HepG2 (cell line): ENCODE data around the gene WRAP73. TPM values are rescaled to one million over a fixed set of nuclear protein-coding genes. Genes with fewer than 3 reads are reported as not detected.

Source experiments
- ATAC-seq: fragments of 200-7000 bp; cut with Tn5 transposase; 3 replicates; pipeline ENCODE4 v1.9.1; 2020; ENCODE audit warnings: mild to moderate bottlenecking, moderate library complexity
- BruUV-seq: library from RNA; stranded (reverse); fragments of 400-500 nt; replicated peaks from 2 replicates; lab custom pipeline; 2021; lab: Mats Ljungman, UMichigan
- CTCF ChIA-PET: fragments of 300-600 bp; formaldehyde crosslinking; extraction: SDS; loops from one replicate; lab custom pipeline; 2021; ENCODE audit warnings: low total read pairs, inconsistent platforms, low intra/inter-chr PET ratio; lab: Yijun Ruan, JAX
- POLR2A ChIA-PET: fragments of 350-600 bp; sonication (Branson Sonifier 250); formaldehyde crosslinking; loops from one replicate; lab custom pipeline; 2020; ENCODE audit warnings: antibody characterized with exemption, inconsistent platforms; lab: Yijun Ruan, JAX
- DNase-seq: peaks from one replicate; pipeline ENCODE4 v3.0.0-alpha.2; 2015; ENCODE audit warnings: low spot score
- FAIRE-seq: peaks from 3 replicates; lab custom pipeline; 2011; peaks lifted over from hg19 to GRCh38; lab: Jason Lieb, UNC
- H2AFZ ChIP-seq: one replicate; pipeline ENCODE4 v1.6.1; 2011; ENCODE audit warnings: low read length, inconsistent platforms
- H3K27ac ChIP-seq: fragments of 300-600 bp; 3 replicates; pipeline ENCODE4 v1.8.0; 2011; ENCODE audit warnings: mixed run types, mild to moderate bottlenecking, mixed read lengths, low read length, inconsistent platforms; ENCODE audit not compliant: insufficient read depth; ENCODE audit errors: extremely low read length
- H3K27me3 ChIP-seq, 2 experiments: fragments of 200-600 bp in 1 of 2; 2 replicates in 1 of 2; 3 replicates in 1 of 2; pipeline versions ENCODE4 v1.6.0 to v1.8.0; 2011; ENCODE audit warnings: low read length in 2 of 2, mild to moderate bottlenecking in 2 of 2, moderate library complexity in 2 of 2, inconsistent platforms in 1 of 2; ENCODE audit not compliant: insufficient read depth in 2 of 2, control insufficient read depth in 1 of 2
- H3K36me3 ChIP-seq, 2 experiments: fragments of 200-600 bp in 1 of 2; replicated peaks in 1 of 2; 2 replicates in 1 of 2; 3 replicates in 1 of 2; pipeline versions ENCODE4 v1.5.1 to v1.8.0; 2011; ENCODE audit warnings: low read length in 2 of 2, inconsistent platforms in 1 of 2; ENCODE audit not compliant: insufficient read depth in 2 of 2, control insufficient read depth in 1 of 2
- H3K4me1 ChIP-seq: 2 replicates; pipeline ENCODE4 v1.5.1; 2012; ENCODE audit warnings: low read length, inconsistent platforms; ENCODE audit not compliant: insufficient read depth
- H3K4me2 ChIP-seq: 2 replicates; pipeline ENCODE4 v1.6.0; 2011; ENCODE audit warnings: low read depth, low read length, inconsistent platforms
- H3K4me3 ChIP-seq, 3 experiments: fragments of 200-600 bp in 1 of 3; sonication (generic), shearing (Covaris generic) in 1 of 3; replicated peaks in 1 of 3; 2 replicates each; pipeline ENCODE4 v1.5.1; 2011 to 2016; ENCODE audit warnings: low read length in 3 of 3, inconsistent platforms in 2 of 3, low read depth in 2 of 3, mild to moderate bottlenecking in 2 of 3, control low read depth in 1 of 3, mixed read lengths in 1 of 3; ENCODE audit not compliant: insufficient read depth in 1 of 3
- H3K79me2 ChIP-seq: one replicate; pipeline ENCODE4 v1.6.1; 2011; ENCODE audit warnings: low read length, inconsistent platforms; ENCODE audit not compliant: insufficient read depth
- H3K9ac ChIP-seq: 2 replicates; pipeline ENCODE4 v1.6.0; 2011; ENCODE audit warnings: mild to moderate bottlenecking, low read depth, low read length, inconsistent platforms; ENCODE audit not compliant: insufficient read depth
- H3K9me3 ChIP-seq: 2 replicates; pipeline ENCODE4 v1.5.1; 2012; ENCODE audit warnings: mild to moderate bottlenecking, low read length
- H4K20me1 ChIP-seq: 2 replicates; pipeline ENCODE4 v1.6.0; 2011; ENCODE audit warnings: inconsistent platforms, mild to moderate bottlenecking, low read length, moderate library complexity; ENCODE audit not compliant: insufficient read depth
- AKAP8 ChIP-seq: sonication (generic); formaldehyde crosslinking; IDR thresholded peaks from 2 replicates; pipeline ENCODE4 v1.5.1; 2020; ENCODE audit warnings: mild to moderate bottlenecking, missing genetic modification reagents
- BHLHE40 ChIP-seq: IDR thresholded peaks from 2 replicates; pipeline ENCODE4 v1.6.1; 2011; ENCODE audit warnings: low read length, improper control_type of control experiment
- KLF15 ChIP-seq: sonication (generic); formaldehyde crosslinking; IDR thresholded peaks from 2 replicates; pipeline ENCODE4 v1.8.1; 2023; ENCODE audit warnings: borderline replicate concordance, mild to moderate bottlenecking, inconsistent platforms, missing genetic modification reagents, mixed read lengths
- MIER3 ChIP-seq: IDR thresholded peaks from 2 replicates; pipeline ENCODE4 v1.6.1; 2016; ENCODE audit warnings: missing compliant biosample characterization, borderline replicate concordance
- NR1H2 ChIP-seq: sonication (generic); formaldehyde crosslinking; IDR thresholded peaks from 2 replicates; pipeline ENCODE4 v1.8.1; 2022; ENCODE audit warnings: low read depth, missing genetic modification reagents, borderline replicate concordance
- NR3C1 ChIP-seq: sonication (generic); formaldehyde crosslinking; IDR thresholded peaks from 2 replicates; pipeline ENCODE4 v1.4.0; 2020; ENCODE audit warnings: missing genetic modification reagents
- PHF21A ChIP-seq: sonication (generic); formaldehyde crosslinking; IDR thresholded peaks from 2 replicates; pipeline ENCODE4 v1.5.0; 2020; ENCODE audit warnings: mild to moderate bottlenecking, missing genetic modification reagents
- PTBP1 ChIP-seq: fragments of 200-400 bp; formaldehyde crosslinking; IDR thresholded peaks from 2 replicates; pipeline ENCODE4 v1.6.1; 2018; ENCODE audit warnings: low read length, low read depth; ENCODE audit not compliant: poor library complexity, severe bottlenecking
- SAFB2 ChIP-seq: sonication (generic); formaldehyde crosslinking; IDR thresholded peaks from 2 replicates; pipeline ENCODE4 v1.5.1; 2020; ENCODE audit warnings: missing genetic modification reagents, low read depth, mild to moderate bottlenecking, borderline replicate concordance
- ZNF20 ChIP-seq: sonication (generic); formaldehyde crosslinking; IDR thresholded peaks from 2 replicates; pipeline ENCODE4 v1.4.0; 2020; ENCODE audit warnings: mild to moderate bottlenecking, moderate library complexity, missing genetic modification reagents
- WGBS: methylation state at CpG from one replicate; pipeline ENCODE4 v1.1.6; 2017; ENCODE audit warnings: low lambda C conversion rate; 5-methylcytosine and 5-hydroxymethylcytosine counted together
- in situ Hi-C: cut with HindIII; loops from 2 replicates; pipeline ENCODE4 v1.10.0; 2017; ENCODE audit warnings: low pct_unique_long_range_greater_than_20kb; ENCODE audit not compliant: extremely low pct_ligation_motif_present
- intact Hi-C: fragments of 100-400 bp; cut with micrococcal nuclease; formaldehyde crosslinking; loops from one replicate; pipeline ENCODE4 v1.10.0; 2022; ENCODE audit not compliant: unreplicated experiment
- polyA plus RNA-seq, 8 experiments: library from polyadenylated mRNA; depleted of rRNA in 3 of 8; stranded (reverse) in 7 of 8; unstranded in 1 of 8; fragments of >200 nt; fragmentation: Illumina TruSeq in 4 of 8; extraction: Trizol in 4 of 8; gene quantifications; 2 replicates each; pipeline versions ENCODE4 v1.2.1 to v1.2.3, GENCODE V29; 2011 to 2016; ENCODE audit warnings: low read depth in 4 of 8, missing spikeins in 1 of 8, mixed read lengths in 1 of 8; ENCODE audit not compliant: insufficient read depth in 1 of 8
- total RNA-seq, 5 experiments: library from RNA; depleted of rRNA; stranded (reverse); fragments of >200 nt; fragmentation: Illumina TruSeq; extraction: Trizol; gene quantifications; 2 replicates each; pipeline ENCODE4 v1.2.3, GENCODE V29; 2016; ENCODE audit warnings: low read depth in 1 of 5
- TF ChIP-seq, protein P1 (sequence below): IDR thresholded peaks from 2 replicates; pipeline ENCODE4 v1.6.1; 2016; ENCODE audit warnings: missing compliant biosample characterization, missing genetic modification reagents, borderline replicate concordance

The WRAP73 gene
- total and polyA plus RNA-seq, 2 of the 13 experiments (the other 11 are each of a cell fraction or from before 2014, with no cell fraction given) = 18.1 to 40.4 TPM

DNA sequence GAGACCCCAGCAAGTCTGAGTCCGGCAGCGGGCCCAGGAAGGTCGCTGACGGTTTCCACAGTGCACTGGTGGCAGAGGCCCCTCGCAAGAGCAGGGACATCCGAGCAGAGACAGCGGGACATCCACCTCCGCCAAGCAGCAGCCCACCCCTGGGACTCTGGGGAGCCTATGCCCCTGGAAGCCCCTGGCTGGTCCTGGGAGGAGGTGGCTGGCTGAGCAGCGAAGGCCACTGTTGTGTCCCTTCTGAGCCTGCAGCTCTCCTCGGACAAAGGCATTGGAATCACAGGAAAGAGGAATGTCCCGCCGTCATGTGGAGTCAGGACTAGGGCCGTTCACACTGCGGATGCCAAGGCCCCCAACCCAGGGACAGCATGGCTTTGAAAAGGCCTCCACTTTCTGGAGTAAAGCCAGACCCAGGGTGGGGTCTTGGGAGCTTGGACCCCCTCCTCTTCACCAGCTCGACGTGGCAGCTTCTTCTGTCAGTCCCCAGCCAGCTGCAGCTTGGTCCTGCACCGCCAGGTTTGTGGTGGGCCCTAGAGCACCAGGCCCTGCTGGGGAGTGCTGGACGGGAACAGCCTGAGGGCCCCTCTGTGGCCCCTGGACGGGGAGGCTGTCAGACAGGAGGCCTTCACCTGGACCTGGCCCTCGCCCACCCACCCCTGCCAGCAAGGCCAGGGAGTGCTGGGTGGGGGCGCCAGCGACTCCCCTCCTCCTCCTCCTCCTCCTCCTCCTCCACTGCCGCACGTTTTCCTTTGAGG is 40.0 kb downstream of the WRAP73 start (continued):
- TF ChIP-seq NR3C1 = no peak

DNA sequence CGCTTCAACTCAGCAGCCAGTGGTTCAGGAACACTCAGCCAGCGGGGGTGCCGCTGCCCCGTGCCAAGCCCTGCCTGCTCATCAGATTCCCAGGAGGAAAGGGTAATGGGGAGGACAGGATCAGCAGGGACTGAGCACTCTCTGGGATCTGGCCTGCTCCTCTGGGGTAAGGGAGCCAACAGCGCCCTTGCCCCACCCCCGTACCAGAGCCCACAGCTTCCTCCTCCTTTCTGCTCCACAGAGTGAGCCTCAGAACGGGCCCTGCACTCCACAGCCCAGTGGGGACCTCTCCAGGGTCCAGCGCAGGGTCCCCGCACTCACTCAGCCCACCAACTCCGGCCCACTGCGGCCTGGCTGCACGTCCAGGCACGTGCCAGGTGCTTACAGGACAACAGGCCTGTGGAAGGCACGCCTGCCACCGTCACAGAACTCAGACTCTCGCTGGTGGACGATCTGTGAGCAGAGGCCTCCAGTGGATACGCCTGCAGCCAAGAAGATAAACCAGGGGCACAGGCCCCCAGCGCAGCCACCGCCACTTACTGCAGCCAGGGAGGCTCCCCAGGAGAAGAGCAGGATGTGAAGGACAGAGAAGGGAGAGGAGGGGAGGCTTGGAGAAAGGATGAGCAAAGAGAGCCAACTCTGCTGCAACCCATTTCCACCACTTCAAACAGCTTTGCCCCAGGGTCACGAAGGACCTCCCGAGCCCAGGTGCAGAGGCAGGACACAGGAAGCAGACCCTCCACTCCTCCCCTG is 40.7 kb downstream of the WRAP73 start:
- H3K4me2 ChIP-seq = no peak overlapping the region
- TF ChIP-seq BHLHE40 (0 out of 2 replicates have a peak, but pooled peaks have one; percentile 16), SAFB2 (CRISPR knock-in tag) (no peak)
- CTCF ChIA-PET = no interaction called here

DNA sequence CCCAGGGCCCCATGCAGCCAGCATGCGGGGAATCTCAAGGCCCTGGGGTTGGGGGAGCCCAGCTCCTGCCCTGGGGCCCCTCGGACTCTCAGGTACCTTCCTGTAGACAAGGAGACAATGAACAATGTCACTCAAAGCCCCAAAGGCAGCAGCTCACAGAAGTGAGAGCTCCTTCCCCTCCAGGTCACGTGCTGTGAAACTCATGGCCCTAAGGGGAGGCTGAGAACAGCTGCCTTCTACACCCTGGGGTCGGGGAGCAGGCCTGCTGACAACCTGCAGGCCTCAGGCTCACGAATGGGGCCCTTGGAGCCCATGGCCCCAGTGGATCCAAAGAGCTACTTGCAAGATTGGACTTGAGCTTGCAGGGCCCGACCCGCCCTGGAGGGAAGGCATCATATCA is 41.7 kb downstream of the WRAP73 start:
- DNase-seq = no peak
- H3K27me3 ChIP-seq = peaks cover 15 to 93% of the 10 kb centered on the region in 2 experiments
- FAIRE-seq = no peak
- intact Hi-C loops = no loop called here
- WGBS = 15% methylated on average over 3 of the region's 7 CpGs
- TF ChIP-seq, protein P1, sequence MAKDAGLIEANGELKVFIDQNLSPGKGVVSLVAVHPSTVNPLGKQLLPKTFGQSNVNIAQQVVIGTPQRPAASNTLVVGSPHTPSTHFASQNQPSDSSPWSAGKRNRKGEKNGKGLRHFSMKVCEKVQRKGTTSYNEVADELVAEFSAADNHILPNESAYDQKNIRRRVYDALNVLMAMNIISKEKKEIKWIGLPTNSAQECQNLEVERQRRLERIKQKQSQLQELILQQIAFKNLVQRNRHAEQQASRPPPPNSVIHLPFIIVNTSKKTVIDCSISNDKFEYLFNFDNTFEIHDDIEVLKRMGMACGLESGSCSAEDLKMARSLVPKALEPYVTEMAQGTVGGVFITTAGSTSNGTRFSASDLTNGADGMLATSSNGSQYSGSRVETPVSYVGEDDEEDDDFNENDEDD (CRISPR knock-in tag) = no peak
- no peak for TF ChIP-seq NR1H2 (CRISPR knock-in tag)
- TF ChIP-seq ZNF20 = no peak
- TF ChIP-seq PTBP1 = no peak
- TF ChIP-seq PHF21A (CRISPR knock-in tag) = no peak
- TF ChIP-seq AKAP8 = no peak
- TF ChIP-seq MIER3 (CRISPR knock-in tag) = no peak
- no peak for TF ChIP-seq KLF15 (CRISPR knock-in tag)
- H3K27ac ChIP-seq = no peak overlapping the region
- no peaks in the 10 kb centered on the region for H3K36me3 ChIP-seq
- peaks cover 35% of the 10 kb centered on the region for H3K4me1 ChIP-seq
- ChIA-PET CTCF (no interaction called here), POLR2A (no interaction called here)
- H3K4me2 ChIP-seq = no peak overlapping the region
- in situ Hi-C loops = no loop called here
- ATAC-seq = no peak
- no peaks in the 10 kb centered on the region for H3K9me3 ChIP-seq
- no peak overlapping the region for H3K9ac ChIP-seq
- peaks cover 6% of the 10 kb centered on the region; the same call in 1 of the 2 replicates for H4K20me1 ChIP-seq
- BruUV-seq = no TSS peak
- H3K79me2 ChIP-seq = no peaks in the 10 kb centered on the region
- no peak overlapping the region for H3K4me3 ChIP-seq
- H2AFZ ChIP-seq = no peak overlapping the region

More for the DNA sequence above, 40.7 kb downstream of the WRAP73 start:
- Histone ChIP-seq H3K36me3 (no peaks in the 10 kb centered on the region), H3K4me1 (peaks cover 45% of the 10 kb centered on the region), H3K27me3 (peaks cover 13 to 91% of the 10 kb centered on the region in 2 experiments), H3K27ac (no peak overlapping the region), H3K79me2 (no peaks in the 10 kb centered on the region), H4K20me1 (peaks cover 6% of the 10 kb centered on the region; the same call in 1 of the 2 replicates), H3K9ac (no peak overlapping the region), H2AFZ (no peak overlapping the region), H3K9me3 (no peaks in the 10 kb centered on the region), H3K4me3 (no peak overlapping the region)
- no TSS peak for BruUV-seq
- 44% methylated on average over 15 of the region's 22 CpGs for WGBS
- in situ Hi-C loops = no loop called here
- POLR2A ChIA-PET = no interaction called here
- intact Hi-C loops = no loop called here
- FAIRE-seq = no peak
- no peak for ATAC-seq
- no peak for DNase-seq
